ENCODE data around the gene RINL.

RINL gene

GRCh38 chr19:38877781-38878574 is at the start of gene RINL:
RINL (minus strand) TSS chr19:38878275; CDS start chr19:38876742, 1,533 bp downstream.
- DNase-seq (ENCODE audit: low read depth in 2 of 2) = peak; percentile 34 to 43

- peak in 1 of 2 donors; percentile 20 for DNase-seq (ENCODE audit: low read depth in 2 of 2)
Measured at GRCh38 chr19:38924388-38924787, 46.3 kb upstream of the RINL start.

- DNase-seq (ENCODE audit: low read depth in 2 of 2) = no peak
Measured at GRCh38 chr19:38922482-38922881, 44.4 kb upstream of the RINL start.

GRCh38 chr19:38921420-38922274 is 43.6 kb upstream of the RINL start:
- DNase-seq (ENCODE audit: low read depth in 2 of 2) = no peak

- DNase-seq (ENCODE audit: low read depth in 2 of 2) = no peak
Measured at GRCh38 chr19:38920602-38921419, 42.7 kb upstream of the RINL start.

- DNase-seq (ENCODE audit: low read depth in 2 of 2) = no peak
Measured at GRCh38 chr19:38919837-38920601, 41.9 kb upstream of the RINL start.

GRCh38 chr19:38918526-38918925 is 40.5 kb upstream of the RINL start:
- no peak for DNase-seq (ENCODE audit: low read depth in 2 of 2)

- no peak for DNase-seq (ENCODE audit: low read depth in 2 of 2)
Measured at GRCh38 chr19:38917921-38918491, 39.9 kb upstream of the RINL start.

GRCh38 chr19:38917516-38917915 is 39.4 kb upstream of the RINL start:
- no peak for DNase-seq (ENCODE audit: low read depth in 2 of 2)

GRCh38 chr19:38915329-38916321 is 37.5 kb upstream of the RINL start:
- DNase-seq (ENCODE audit: low read depth in 2 of 2) = no peak

- no peak for DNase-seq (ENCODE audit: low read depth in 2 of 2)
Measured at GRCh38 chr19:38913958-38914357, 35.9 kb upstream of the RINL start.

GRCh38 chr19:38912600-38913514 is 34.8 kb upstream of the RINL start:
- DNase-seq (ENCODE audit: low read depth in 2 of 2) = no peak

GRCh38 chr19:38911388-38912001 is 33.4 kb upstream of the RINL start:
- DNase-seq (ENCODE audit: low read depth in 2 of 2) = no peak

GRCh38 chr19:38910488-38910887 is 32.4 kb upstream of the RINL start:
- no peak for DNase-seq (ENCODE audit: low read depth in 2 of 2)

GRCh38 chr19:38908911-38909310 is 30.8 kb upstream of the RINL start:
- DNase-seq (ENCODE audit: low read depth in 2 of 2) = no peak

GRCh38 chr19:38907670-38908069 is 29.6 kb upstream of the RINL start:
- no peak for DNase-seq (ENCODE audit: low read depth in 2 of 2)

GRCh38 chr19:38907227-38907626 is 29.2 kb upstream of the RINL start:
- no peak for DNase-seq (ENCODE audit: low read depth in 2 of 2)

GRCh38 chr19:38905620-38906019 is 27.5 kb upstream of the RINL start:
- no peak for DNase-seq (ENCODE audit: low read depth in 2 of 2)
